ENCODE data around the gene MLNR.
A peak's percentile ranks its signal among the peaks of the same experiment; 100 is the strongest.

Gene MLNR

DNA sequence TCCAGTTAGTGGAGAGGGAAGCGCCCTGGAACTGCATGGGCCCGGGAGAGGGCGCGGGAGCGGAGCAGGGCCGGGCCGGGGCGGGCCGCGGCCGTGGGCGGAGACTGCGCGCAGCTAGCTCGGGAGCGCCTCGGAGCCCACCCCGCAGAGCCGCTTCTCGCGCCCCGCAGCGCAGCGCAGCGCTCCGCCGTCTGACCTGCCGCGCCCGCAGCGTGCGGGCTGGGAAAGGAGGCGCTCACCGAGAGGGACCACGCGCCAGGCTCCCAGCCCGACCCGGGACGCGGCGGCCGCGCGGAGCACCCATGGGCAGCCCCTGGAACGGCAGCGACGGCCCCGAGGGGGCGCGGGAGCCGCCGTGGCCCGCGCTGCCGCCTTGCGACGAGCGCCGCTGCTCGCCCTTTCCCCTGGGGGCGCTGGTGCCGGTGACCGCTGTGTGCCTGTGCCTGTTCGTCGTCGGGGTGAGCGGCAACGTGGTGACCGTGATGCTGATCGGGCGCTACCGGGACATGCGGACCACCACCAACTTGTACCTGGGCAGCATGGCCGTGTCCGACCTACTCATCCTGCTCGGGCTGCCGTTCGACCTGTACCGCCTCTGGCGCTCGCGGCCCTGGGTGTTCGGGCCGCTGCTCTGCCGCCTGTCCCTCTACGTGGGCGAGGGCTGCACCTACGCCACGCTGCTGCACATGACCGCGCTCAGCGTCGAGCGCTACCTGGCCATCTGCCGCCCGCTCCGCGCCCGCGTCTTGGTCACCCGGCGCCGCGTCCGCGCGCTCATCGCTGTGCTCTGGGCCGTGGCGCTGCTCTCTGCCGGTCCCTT is at the start of gene MLNR:
TSS of gene MLNR (plus strand) at position 303 of the 820 bp plus-strand sequence. CDS start at position 303, 0 bp downstream.
- DNase-seq (ENCODE audit: low read depth), result no peak
- peak; percentile 5 for TF ChIP-seq CTCF (IDR thresholded peaks at IDR 0.05; ENCODE audit: control insufficient read depth, insufficient read depth, low read depth, low read length, missing control alignments)

GRCh38 chr13:49171359-49171758 is 48.8 kb upstream of the MLNR start:
- DNase-seq (ENCODE audit: low read depth), result no peak
- TF ChIP-seq CTCF (IDR thresholded peaks at IDR 0.05; ENCODE audit: control insufficient read depth, insufficient read depth, low read depth, low read length, missing control alignments), result no peak
- H3K4me3 ChIP-seq (ENCODE audit: control insufficient read depth, low read depth, low read length), result no peak overlapping the region

More for the DNA sequence above, at the start of gene MLNR:
- H3K4me3 ChIP-seq (ENCODE audit: control insufficient read depth, low read depth, low read length), result peak within 1 kb of the TSS; percentile 19

GRCh38 chr13:49183672-49184325 is 36.3 kb upstream of the MLNR start:
- no peak for TF ChIP-seq CTCF (IDR thresholded peaks at IDR 0.05; ENCODE audit: control insufficient read depth, insufficient read depth, low read depth, low read length, missing control alignments)
- H3K4me3 ChIP-seq (ENCODE audit: control insufficient read depth, low read depth, low read length), result no peak overlapping the region
- no peak for DNase-seq (ENCODE audit: low read depth)

DNA sequence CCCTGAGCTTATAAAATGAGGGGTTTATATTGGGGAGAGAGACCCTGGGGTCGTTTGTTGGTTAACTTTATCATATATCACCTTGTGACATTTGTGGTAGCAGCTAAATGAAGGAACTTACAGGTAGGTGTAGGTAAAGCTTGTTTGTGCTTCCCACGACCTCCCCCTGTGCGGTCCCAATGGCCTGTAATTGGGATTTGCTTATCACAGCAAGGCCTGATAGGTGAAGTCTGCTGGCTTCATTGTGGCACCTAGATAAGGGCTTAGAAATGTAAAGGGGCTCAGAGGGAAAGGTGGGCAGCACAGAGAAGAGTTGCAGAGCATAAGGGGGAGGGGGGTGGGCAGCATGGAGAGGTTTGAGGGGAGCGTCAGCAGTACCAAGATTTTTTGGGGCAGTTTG is 35.5 kb upstream of the MLNR start:
- no peak overlapping the region for H3K4me3 ChIP-seq (ENCODE audit: control insufficient read depth, low read depth, low read length)
- no peak for TF ChIP-seq CTCF (IDR thresholded peaks at IDR 0.05; ENCODE audit: control insufficient read depth, insufficient read depth, low read depth, low read length, missing control alignments)
- DNase-seq (ENCODE audit: low read depth), result no peak

- H3K4me3 ChIP-seq (ENCODE audit: control insufficient read depth, low read depth, low read length), result no peak overlapping the region
- no peak for TF ChIP-seq CTCF (IDR thresholded peaks at IDR 0.05; ENCODE audit: control insufficient read depth, insufficient read depth, low read depth, low read length, missing control alignments)
- no peak for DNase-seq (ENCODE audit: low read depth)
These were observed 34.9 kb upstream of the MLNR start for GRCh38 chr13:49185264-49185663.

DNA sequence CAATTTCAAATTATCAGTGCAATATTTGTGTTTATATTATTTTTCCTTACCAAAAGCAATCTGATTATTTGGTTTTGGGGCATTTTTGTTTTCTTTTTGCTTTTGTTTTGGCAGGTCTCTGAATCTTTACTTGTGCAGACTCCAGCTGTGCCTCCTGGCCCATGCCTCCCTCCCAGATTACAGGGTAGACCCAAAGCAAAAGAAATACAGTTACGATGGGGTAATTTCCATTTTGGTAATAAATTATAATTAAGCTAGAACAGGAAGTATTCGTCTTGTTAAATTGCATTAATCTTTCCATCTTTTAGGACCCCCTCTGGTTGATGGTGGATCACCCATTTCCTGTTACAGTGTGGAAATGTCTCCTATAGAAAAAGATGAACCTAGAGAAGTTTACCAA is 29.2 kb upstream of the MLNR start:
- DNase-seq (ENCODE audit: low read depth), result no peak
- H3K4me3 ChIP-seq (ENCODE audit: control insufficient read depth, low read depth, low read length), result no peak overlapping the region
- no peak for TF ChIP-seq CTCF (IDR thresholded peaks at IDR 0.05; ENCODE audit: control insufficient read depth, insufficient read depth, low read depth, low read length, missing control alignments)

Data from AG09309 (cell line).